Globus pallidus (tissue), 1 donor: ENCODE results near the gene TMEM167B.
"Not testable (repeated sequence)": the region's sequence is repeated elsewhere in the genome, so short reads cannot be mapped to it uniquely, and the experiment has no call there.

Experiments
- DNase-seq: peaks from one replicate; pipeline ENCODE4 v3.0.0-alpha.2; 2015; ENCODE audit warnings: low spot score

TMEM167B gene

DNA sequence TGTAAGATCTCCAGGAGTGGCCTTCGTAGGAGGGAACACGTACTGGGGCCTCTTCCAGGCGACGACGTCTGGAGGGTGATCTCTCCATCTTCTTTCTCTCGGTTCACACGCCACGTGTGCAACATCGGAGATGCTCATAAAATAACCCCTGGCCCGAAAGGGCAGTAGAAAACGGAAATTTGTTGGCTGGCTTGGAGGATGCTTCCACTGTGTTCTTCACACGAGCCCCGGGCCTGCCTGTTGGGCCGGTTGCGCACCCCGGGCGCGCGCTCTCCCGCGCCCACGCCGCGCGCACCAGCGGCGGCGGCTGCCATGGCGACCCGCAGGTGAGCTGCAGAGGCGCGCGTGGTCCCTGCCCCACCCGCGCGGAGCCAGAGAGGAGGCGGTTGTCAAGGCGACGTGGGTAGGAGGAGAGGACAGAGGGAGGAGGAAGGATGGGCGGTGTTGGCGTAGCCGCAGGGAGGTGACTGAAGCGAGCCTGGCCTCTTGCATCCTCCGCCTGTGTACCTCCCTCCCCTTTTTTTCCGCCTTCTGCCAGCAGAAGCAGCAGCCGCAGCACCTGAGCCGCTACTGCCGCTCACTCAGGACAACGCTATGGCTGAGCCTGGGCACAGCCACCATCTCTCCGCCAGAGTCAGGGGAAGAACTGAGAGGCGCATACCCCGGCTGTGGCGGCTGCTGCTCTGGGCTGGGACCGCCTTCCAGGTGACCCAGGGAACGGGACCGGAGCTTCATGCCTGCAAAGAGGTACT is 23.2 kb downstream of the TMEM167B start, which contains the start of gene ELAPOR1:
TSS of gene ELAPOR1 (plus strand) at position 526 of the 752 bp plus-strand sequence. CDS start at position 595, 69 bp downstream.
- DNase-seq, result peak; percentile 46

DNA sequence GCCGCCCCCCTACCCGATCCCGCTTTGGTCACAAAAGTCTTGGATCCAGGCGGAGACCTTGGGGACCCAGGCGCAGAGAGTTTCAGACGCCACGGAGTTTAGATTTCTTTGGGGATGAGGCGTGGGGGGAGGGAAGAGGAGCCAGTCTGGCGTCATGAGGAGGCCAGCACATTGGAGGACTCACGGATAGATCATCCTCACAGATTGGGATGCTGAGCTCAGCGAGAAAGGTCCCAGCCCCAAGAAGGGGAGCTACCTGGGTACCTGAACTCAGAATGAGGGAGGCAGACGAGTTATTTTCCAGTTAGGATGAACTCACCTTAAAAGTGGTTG is 23.7 kb downstream of the TMEM167B start:
- DNase-seq, result no peak

DNA sequence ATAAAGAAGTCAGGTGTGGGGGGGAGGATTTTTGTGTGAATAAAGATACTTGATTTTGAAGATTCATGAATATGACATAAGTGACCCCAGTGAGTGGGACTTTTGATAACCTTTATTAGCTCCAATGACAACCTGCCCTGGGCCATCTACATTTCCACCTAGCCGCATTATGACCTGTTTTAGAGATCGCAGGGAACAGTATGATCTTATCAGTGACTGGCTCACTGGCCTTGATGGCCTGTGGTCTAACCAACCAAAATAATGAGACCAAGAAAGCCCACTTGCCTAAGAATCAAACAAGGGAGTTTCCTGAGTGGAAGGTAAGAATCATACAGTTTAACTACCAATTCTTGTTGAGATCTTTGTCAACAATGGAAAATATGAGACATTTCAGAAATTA is 25.1 kb downstream of the TMEM167B start:
- no peak for DNase-seq

DNA sequence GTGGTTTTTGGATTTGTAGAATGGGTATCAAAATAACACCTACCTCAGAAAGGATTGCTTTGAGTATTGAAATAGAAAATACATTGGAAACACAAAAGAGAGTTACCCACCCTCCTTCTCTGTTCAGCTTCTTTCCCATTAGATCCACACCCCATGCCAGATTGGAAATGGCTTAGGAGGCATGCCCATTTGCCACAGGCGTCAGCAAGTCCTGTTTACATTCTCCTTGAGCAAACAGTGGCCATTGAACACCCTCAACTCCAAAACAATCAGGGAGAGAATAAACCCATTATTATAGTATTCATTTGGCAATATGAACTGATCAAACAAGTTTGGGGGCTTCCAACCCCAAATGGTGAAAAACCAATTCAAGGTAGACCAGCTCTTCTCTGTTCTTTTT is 25.7 kb downstream of the TMEM167B start:
- no peak for DNase-seq

DNA sequence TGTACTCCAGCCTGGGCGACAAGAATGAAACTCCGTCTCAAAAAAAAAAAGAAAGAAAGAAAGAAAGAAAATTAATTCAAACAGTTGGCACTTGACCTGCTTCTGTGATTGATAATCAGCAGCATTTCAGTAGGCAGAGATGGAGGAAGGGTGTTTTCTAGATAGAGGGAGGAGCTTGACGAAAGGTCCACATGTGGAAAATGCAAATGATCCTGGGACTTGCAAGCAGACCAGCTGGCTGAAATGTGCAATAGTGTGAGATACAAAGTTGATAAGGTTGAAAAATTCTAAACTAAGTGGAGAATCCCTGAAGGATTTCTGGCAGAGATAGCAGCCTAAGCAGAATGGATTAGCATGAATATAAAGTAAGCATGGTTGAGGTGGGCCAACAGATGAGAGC is 27.5 kb downstream of the TMEM167B start:
- DNase-seq, result no peak

DNA sequence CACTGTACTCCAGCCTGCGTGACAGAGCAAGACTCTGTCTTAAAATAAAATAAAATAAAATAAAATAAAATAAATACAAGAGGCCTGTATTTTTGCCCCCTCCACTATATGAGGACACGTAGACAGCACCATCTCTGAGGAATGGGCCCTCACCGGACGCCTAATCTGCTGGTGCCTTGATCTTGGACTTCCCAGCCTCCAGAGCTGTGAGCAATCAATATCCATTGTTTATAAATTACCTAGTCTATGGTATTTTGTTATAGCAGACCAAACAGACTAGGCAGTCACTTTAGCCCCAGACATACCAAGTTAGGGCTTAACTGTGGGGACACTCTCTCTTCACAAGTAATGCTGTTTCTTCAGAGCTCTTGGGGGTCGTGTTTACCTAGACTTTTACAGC is 29.8 kb downstream of the TMEM167B start:
- DNase-seq, result no peak

DNA sequence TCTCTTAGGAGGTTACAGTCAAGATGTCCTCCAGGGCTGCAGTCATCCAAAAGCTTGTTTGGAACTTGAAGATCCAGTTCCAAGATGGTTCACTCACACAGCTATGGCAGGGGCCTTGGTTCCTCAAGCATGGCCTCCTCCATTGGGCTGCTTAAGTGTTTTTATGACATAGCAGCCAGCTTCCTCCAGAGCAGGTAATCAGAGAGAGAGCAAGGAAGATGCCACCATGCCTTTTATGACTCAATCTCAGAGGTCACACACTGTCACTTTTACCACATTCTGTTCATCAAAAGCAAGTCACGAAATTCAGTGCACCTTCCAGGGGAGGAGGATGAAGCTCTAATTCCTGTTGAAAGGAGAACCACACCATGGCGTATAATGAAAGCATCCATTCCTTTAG is 40.5 kb downstream of the TMEM167B start:
- DNase-seq, result no peak

DNA sequence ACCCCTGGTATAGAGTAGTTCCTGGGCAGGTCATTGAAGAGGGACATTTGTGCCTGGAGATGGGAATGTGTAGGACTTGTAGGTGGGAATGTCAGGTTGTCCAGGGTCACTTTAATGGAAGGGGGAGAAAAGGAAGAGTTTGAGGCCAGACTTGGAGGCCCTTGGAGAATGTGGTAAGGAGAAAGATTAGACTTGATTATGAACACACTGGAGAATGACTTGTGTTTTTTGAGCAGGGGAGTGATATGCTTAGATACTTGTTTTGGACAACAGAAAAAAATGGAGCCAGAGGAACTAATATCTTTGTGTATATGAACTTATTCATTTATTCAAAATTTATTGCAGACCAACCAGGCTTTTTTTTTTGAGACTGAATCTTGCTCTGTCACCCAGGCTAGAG is 41.2 kb downstream of the TMEM167B start:
- DNase-seq, result no peak

DNA sequence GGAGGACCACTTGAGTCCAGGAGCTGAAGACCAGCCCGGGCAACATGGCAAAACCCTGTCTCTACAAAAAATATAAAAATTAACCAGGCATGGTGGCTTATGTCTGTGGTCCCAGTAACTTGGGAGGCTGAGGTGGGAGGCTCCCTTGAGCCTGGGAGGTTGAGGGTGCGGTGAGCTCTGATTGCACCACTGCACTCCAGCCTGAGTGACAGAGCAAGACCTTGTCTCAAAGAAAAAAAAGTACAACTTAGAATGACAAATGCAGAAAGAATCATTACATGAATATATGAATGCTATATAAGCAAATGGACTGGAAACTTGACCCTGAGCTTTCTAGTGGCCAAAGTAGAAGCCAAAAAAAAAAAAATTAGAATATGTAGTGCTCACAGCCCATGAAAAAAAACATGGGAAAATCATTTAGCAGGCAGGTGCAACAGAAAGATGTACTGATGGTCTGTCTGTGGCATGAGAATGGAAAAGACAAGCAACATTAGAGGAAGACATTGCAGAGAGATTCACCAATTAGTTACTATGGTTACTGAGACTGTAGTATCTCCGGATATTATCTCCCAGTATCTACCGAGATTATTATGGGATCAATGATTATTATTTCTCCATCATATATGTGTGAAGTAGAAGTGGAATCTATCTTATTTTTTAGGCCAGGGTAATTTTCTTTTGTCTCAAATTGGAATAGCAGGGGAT is 42.6 kb downstream of the TMEM167B start:
- DNase-seq, result no peak

DNA sequence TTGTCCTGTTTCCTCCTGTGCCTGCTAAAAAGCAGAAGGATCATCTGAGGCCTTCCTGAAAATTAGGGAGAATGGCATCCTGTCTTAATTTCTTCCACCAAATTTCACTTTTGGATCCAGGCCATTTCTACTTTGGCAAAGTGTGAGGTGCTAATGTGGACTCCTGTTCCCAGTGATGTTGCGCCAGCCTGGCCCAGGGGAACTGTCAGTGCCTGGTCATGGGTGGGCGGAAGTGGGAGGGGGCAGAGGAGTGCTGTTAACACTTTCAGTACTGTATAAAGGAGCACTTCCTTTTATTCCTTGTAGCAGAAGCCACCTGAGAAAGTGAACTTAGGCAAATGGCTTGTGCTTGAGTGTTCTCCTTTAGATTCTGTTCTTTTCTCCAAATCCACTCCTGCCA is 43.3 kb downstream of the TMEM167B start:
- DNase-seq, result no peak

DNA sequence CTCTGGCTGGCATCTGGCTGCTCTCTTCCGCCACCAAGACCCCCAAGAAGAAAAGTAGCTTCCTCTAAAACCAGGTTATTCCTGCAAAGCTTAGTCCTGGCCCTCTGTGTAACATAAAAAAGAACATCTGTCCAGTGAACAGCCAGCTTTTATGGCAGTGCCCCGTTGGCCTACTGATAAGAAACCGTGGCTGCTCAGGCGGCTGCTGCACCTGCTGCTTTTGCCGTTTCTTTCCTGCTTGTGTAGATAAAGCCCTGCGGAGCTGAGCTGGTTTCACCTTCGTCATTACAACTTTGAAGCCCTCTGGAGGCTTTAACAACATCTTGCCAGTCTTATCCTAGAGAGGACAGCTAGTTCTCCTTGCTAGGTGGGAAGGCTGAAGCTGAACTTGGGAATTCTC is 43.9 kb downstream of the TMEM167B start:
- no peak for DNase-seq

DNA sequence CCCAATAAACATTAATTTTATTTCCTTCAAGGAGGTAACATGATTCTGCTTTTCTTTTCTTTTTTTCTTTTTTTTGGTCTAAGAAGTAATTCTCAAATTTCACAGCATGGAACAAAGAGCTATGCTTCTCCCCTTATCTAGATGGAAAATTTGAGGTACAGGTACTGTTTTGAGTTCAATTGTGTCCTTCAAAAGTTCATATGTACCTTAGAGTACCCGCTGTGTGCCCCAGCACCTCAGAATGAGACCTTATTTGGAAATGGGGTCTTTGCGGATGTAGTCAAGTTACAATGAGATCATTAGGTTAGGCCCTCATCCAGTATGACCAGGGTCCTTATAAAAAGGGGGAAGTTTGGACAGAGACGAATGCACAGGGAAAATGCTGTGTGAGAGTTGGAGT is 45.4 kb downstream of the TMEM167B start:
- no peak for DNase-seq

DNA sequence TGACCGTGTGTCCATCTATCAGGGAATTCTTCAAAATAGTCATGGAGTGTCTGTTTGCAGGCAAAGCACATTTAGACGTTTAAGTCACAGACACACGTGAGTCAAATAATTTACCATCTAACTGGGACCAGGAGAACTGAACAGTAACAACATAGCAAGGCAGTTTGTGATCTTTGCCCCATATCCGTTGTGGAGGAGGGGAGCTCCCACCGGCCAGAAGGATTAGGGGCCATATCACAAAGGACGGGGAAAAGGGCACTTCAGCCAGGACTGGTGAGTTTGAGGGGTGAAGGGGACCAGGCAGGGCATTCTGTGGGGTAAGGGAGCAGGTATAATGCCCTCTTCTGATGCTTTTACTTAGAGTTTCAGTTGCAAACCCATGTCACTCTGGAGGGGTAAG is 46.2 kb downstream of the TMEM167B start:
- DNase-seq, result no peak

DNA sequence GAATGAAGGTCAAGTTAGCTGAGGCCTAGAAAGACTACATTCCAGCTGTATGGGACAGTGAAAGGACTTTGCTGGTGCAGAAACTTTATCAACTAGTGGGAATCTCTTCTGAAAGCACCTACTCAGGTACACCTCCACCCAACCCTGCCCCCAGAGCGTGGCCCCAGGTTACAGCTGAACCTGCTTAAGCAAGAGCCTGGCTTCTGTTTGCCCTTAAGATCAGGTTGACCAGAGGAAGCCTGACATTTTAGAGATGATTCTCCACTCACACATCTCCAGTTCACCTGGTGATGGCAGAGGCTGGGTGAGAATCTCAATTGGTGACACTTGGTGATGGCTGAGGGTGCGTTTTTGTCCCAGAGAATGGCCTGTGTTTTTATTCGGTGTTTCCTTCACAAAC is 47.4 kb downstream of the TMEM167B start:
- DNase-seq, result no peak

DNA sequence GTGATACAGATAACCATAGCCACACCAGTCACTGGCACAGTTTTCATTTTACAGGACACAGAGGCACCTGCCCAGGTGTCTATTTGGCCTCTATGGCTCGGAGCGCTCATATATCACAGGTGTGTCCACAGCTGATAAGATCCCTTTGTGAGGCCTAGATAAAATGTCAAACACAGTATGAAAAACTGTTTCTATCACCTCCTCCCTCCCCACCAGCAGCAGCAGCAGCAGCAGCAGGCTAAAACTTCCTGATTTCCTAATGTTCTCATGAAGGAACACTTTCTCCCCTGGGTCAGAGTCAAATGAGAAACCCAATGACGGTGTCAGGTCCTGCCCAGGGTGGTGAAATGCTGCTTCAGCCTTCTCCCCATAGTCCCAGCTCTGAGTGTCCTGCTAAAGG is 47.8 kb downstream of the TMEM167B start:
- DNase-seq, result no peak

DNA sequence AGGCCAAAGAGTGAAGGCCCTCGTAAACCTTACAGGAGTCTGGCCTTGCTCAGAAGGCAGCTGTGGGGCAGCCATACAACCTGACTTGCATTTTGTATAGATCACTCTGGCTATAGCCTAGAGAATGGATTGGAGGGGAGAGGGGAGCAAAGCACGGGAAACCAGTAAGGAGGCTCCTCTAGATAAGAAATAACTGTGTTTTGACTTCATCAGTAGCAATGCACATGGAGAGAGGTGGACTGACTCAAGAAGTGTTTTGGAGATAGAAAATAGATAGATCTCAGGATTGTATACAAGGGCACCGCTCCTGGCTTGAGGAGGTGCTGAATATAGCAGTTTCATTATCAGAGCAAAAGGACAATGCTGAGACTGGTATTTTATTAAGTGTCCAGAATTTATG is 49.8 kb downstream of the TMEM167B start:
- no peak for DNase-seq

DNA sequence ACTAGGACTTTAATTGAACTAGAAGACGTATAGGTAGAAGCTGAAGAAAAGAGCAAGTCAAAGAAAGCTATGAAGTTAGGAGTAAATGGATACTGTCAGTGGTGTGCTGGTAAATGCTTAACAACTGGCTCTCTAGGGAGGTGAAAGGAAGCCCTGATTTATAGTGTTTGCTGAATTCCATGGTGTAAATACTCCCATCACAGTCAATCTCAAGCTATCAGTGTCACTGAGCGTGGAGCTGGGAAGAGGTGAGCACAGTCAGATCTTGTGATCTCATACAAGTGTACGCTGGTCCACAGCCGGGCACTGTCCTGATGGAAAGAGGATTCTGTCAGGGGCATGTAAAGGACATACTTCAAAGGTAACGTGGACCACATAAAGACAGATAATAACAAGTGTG is 51.7 kb downstream of the TMEM167B start:
- no peak for DNase-seq

DNA sequence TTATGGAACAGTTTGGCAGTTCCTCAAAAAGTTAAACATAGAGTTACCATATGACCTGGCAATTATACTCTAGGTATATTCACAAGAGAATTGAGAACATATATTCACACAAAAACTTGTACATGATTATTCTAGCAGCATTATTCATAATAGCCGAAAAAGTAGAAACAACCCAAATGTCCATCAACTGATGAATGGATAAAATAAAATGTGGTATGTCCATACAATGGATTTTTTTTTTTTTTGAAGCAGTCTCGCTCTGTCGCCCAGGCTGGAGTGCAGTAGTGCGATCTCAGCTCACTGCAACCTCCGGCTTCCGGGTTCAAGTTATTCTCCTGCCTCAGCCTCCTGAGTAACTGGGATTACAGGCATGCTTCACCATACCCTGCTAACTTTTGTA is 52.2 kb downstream of the TMEM167B start:
- not testable (repeated sequence) for DNase-seq
